HCT116 (cell line): ENCODE data around the gene HCRTR1. TPM values are rescaled to one million over a fixed set of nuclear protein-coding genes. Genes with fewer than 3 reads are reported as not detected.

Source experiments
- ATAC-seq: fragments of 200-7000 bp; cut with Tn5 transposase; 2 replicates; pipeline ENCODE4 v1.9.1; 2020; ENCODE audit warnings: mild to moderate bottlenecking, moderate library complexity
- BruUV-seq: library from RNA; stranded (reverse); fragments of 400-500 nt; replicated peaks from 2 replicates; lab custom pipeline; 2021; lab: Mats Ljungman, UMichigan
- CTCF ChIA-PET: fragments of 300-600 bp; sonication (Branson Sonifier 250); formaldehyde crosslinking; loops from one replicate; lab custom pipeline; 2021; ENCODE audit warnings: antibody characterized with exemption; lab: Charles Lee
- POLR2A ChIA-PET: fragments of 300-600, 350-600 bp; sonication (Branson Sonifier 250); formaldehyde crosslinking; loops from one replicate; lab custom pipeline; 2021; ENCODE audit warnings: antibody characterized with exemption; lab: Charles Lee
- RAD21 ChIA-PET, 2 experiments: fragments of 300-600 bp; sonication (Branson Sonifier 250); formaldehyde crosslinking; loops; one replicate each; lab custom pipeline; 2023; ENCODE audit warnings: low total read pairs in 2 of 2; ENCODE audit not compliant: uncharacterized antibody in 2 of 2, unreplicated experiment in 2 of 2, low non-redundant PET in 1 of 2; lab: Charles Lee
- DNase-seq: peaks from one replicate; pipeline ENCODE4 v3.0.0-alpha.2; 2010; ENCODE audit warnings: low read depth, low spot score
- H2AFZ ChIP-seq: fragments of 200-600 bp; shearing (Covaris generic), sonication (generic); 2 replicates; pipeline ENCODE4 v1.6.1; 2017; ENCODE audit warnings: low read depth, mixed run types, mixed read lengths, antibody characterized with exemption, low read length; ENCODE audit not compliant: poor library complexity, severe bottlenecking
- H3K27ac ChIP-seq: 2 replicates; pipeline ENCODE4 v1.5.1; 2012; ENCODE audit warnings: low read depth, low read length
- H3K27me3 ChIP-seq: fragments of 200-600 bp; sonication (generic); 2 replicates; pipeline ENCODE4 v1.6.1; 2016; ENCODE audit warnings: mixed run types, low read length, mixed read lengths; ENCODE audit not compliant: insufficient read depth
- H3K36me3 ChIP-seq, 2 experiments: fragments of 200-500 bp in 1 of 2; fragments of 200-600 bp in 1 of 2; sonication (Bioruptor generic) in 1 of 2; sonication (generic) in 1 of 2; 2 replicates each; pipeline versions ENCODE4 v1.5.1 to v1.6.1; 2014 to 2016; ENCODE audit warnings: low read length in 2 of 2, inconsistent platforms in 1 of 2, mixed read lengths in 1 of 2, mixed run types in 1 of 2; ENCODE audit not compliant: insufficient read depth in 2 of 2, control insufficient read depth in 1 of 2
- H3K4me1 ChIP-seq, 2 experiments: fragments of 200-600 bp in 1 of 2; sonication (generic) in 1 of 2; 2 replicates each; pipeline versions ENCODE4 v1.5.1 to v1.6.1; 2012 to 2017; ENCODE audit warnings: low read length in 2 of 2, inconsistent platforms in 1 of 2, mild to moderate bottlenecking in 1 of 2, mixed read lengths in 1 of 2, mixed run types in 1 of 2, moderate library complexity in 1 of 2; ENCODE audit not compliant: insufficient read depth in 2 of 2, control insufficient read depth in 1 of 2
- H3K4me2 ChIP-seq: fragments of 200-600 bp; sonication (generic); 2 replicates; pipeline ENCODE4 v1.6.1; 2017; ENCODE audit warnings: mixed run types, low read length, mixed read lengths
- H3K4me3 ChIP-seq, 2 experiments: fragments of 200-600 bp in 1 of 2; sonication (generic) in 1 of 2; replicated peaks in 1 of 2; 2 replicates each; pipeline ENCODE4 v1.5.1; 2011 to 2016; ENCODE audit warnings: low read length in 2 of 2, control low read depth in 1 of 2, low read depth in 1 of 2, mild to moderate bottlenecking in 1 of 2, mixed read lengths in 1 of 2, mixed run types in 1 of 2
- H3K79me2 ChIP-seq: fragments of 200-600 bp; sonication (generic); 2 replicates; pipeline ENCODE4 v1.6.1; 2017; ENCODE audit warnings: mild to moderate bottlenecking, mixed run types, low read length, moderate library complexity, mixed read lengths; ENCODE audit not compliant: insufficient read depth
- H3K9ac ChIP-seq: fragments of 200-600 bp; sonication (generic); 2 replicates; pipeline ENCODE4 v1.6.1; 2016; ENCODE audit warnings: low read length, mixed read lengths
- H3K9me2 ChIP-seq: fragments of 200-600 bp; sonication (generic), shearing (Covaris generic); 2 replicates; pipeline ENCODE4 v1.6.1; 2017; ENCODE audit warnings: mixed run types, mild to moderate bottlenecking, moderate library complexity; ENCODE audit not compliant: insufficient read depth
- H3K9me3 ChIP-seq, 2 experiments: fragments of 200-500 bp in 1 of 2; fragments of 200-600 bp in 1 of 2; sonication (Bioruptor generic) in 1 of 2; sonication (generic) in 1 of 2; 2 replicates each; pipeline ENCODE4 v1.6.1; 2014 to 2017; ENCODE audit warnings: low read length in 2 of 2, mixed read lengths in 2 of 2, inconsistent platforms in 1 of 2, low read depth in 1 of 2, mild to moderate bottlenecking in 1 of 2, mixed run types in 1 of 2, moderate library complexity in 1 of 2; ENCODE audit not compliant: control insufficient read depth in 1 of 2, insufficient read depth in 1 of 2
- H4K20me1 ChIP-seq: fragments of 200-600 bp; sonication (generic), shearing (Covaris generic); 2 replicates; pipeline ENCODE4 v1.6.1; 2017; ENCODE audit warnings: mixed run types, mild to moderate bottlenecking, moderate library complexity; ENCODE audit not compliant: insufficient read depth
- CBX3 ChIP-seq: IDR thresholded peaks from 2 replicates; pipeline ENCODE4 v1.6.1; 2012; ENCODE audit warnings: low read depth
- CEBPB ChIP-seq: IDR thresholded peaks from 2 replicates; pipeline ENCODE4 v1.6.1; 2012; ENCODE audit warnings: low read depth
- CTCF ChIP-seq, 3 experiments: fragments of 200-600 bp in 1 of 3; sonication (generic) in 1 of 3; IDR thresholded peaks in 2 of 3; conservative IDR thresholded peaks in 1 of 3; 2 replicates each; pipeline ENCODE4 v1.5.1; 2012 to 2017; ENCODE audit warnings: low read depth in 2 of 3, low read length in 2 of 3, antibody characterized with exemption in 1 of 3, borderline replicate concordance in 1 of 3, control low read depth in 1 of 3, mild to moderate bottlenecking in 1 of 3, mixed read lengths in 1 of 3, mixed run types in 1 of 3, moderate library complexity in 1 of 3; ENCODE audit not compliant: insufficient read depth in 1 of 3
- EGR1 ChIP-seq: IDR thresholded peaks from 2 replicates; pipeline ENCODE4 v1.6.1; 2012; ENCODE audit warnings: low read depth
- ELF1 ChIP-seq: IDR thresholded peaks from 2 replicates; pipeline ENCODE4 v1.6.1; 2012; ENCODE audit warnings: low read depth, borderline replicate concordance
- EZH2 ChIP-seq: fragments of 200-600 bp; sonication (generic); IDR thresholded peaks from 2 replicates; pipeline ENCODE4 v1.6.1; 2017; ENCODE audit warnings: antibody characterized with exemption, mixed run types
- EZH2phosphoT487 ChIP-seq: fragments of 200-600 bp; IDR thresholded peaks from 2 replicates; pipeline ENCODE4 v1.6.1; 2018; ENCODE audit warnings: antibody characterized with exemption, borderline replicate concordance
- POLR2A ChIP-seq: IDR thresholded peaks from 2 replicates; pipeline ENCODE4 v1.7.0; 2011; ENCODE audit warnings: borderline replicate concordance; ENCODE audit not compliant: insufficient read depth, insufficient read length; ENCODE audit errors: extremely low read depth
- POLR2AphosphoS5 ChIP-seq: IDR thresholded peaks from 2 replicates; pipeline ENCODE4 v1.6.1; 2011; ENCODE audit warnings: mild to moderate bottlenecking, low read depth, low read length, moderate library complexity
- REST ChIP-seq: IDR thresholded peaks from 2 replicates; pipeline ENCODE4 v1.6.1; 2012; ENCODE audit warnings: low read depth
- SIN3A ChIP-seq: IDR thresholded peaks from 2 replicates; pipeline ENCODE4 v1.6.1; 2012; ENCODE audit warnings: low read depth
- SP1 ChIP-seq: IDR thresholded peaks from 2 replicates; pipeline ENCODE4 v1.6.1; 2012; ENCODE audit warnings: low read depth
- SRF ChIP-seq: IDR thresholded peaks from 2 replicates; pipeline ENCODE4 v1.6.1; 2012; ENCODE audit warnings: low read depth
- TCF7L2 ChIP-seq: IDR thresholded peaks from 2 replicates; pipeline ENCODE4 v1.7.0; 2011; ENCODE audit warnings: borderline replicate concordance, inconsistent platforms; ENCODE audit not compliant: insufficient read depth, insufficient read length; ENCODE audit errors: extremely low read depth
- YY1 ChIP-seq: IDR thresholded peaks from 2 replicates; pipeline ENCODE4 v1.6.1; 2011; ENCODE audit warnings: low read length, low read depth, moderate library complexity, mild to moderate bottlenecking; ENCODE audit not compliant: insufficient replicate concordance; ENCODE audit errors: extremely low read depth
- ZBTB33 ChIP-seq: IDR thresholded peaks from 2 replicates; pipeline ENCODE4 v1.6.1; 2011; ENCODE audit warnings: mild to moderate bottlenecking, low read length, moderate library complexity; ENCODE audit not compliant: insufficient replicate concordance; ENCODE audit errors: extremely low read depth
- ZFX ChIP-seq: fragments of 450-650 bp; IDR thresholded peaks from 2 replicates; pipeline ENCODE4 v1.6.1; 2017
- ZNF274 ChIP-seq: fragments of 200-500 bp; sonication (Bioruptor generic); IDR thresholded peaks from 2 replicates; pipeline ENCODE4 v1.6.1; 2014; ENCODE audit warnings: mild to moderate bottlenecking, low read depth, low read length, inconsistent platforms
- intact Hi-C: fragments of 100-400 bp; cut with micrococcal nuclease; formaldehyde crosslinking; loops from 2 replicates; pipeline ENCODE4 v1.10.0; 2022
- total RNA-seq: library from RNA; stranded (reverse); gene quantifications from one replicate; pipeline ENCODE4 v1.2.1, GENCODE V29; 2021; ENCODE audit not compliant: unreplicated experiment
- TF ChIP-seq, protein P1 (sequence below): IDR thresholded peaks from 2 replicates; pipeline ENCODE4 v1.6.1; 2012
- TF ChIP-seq, protein P2 (sequence below): IDR thresholded peaks from 2 replicates; pipeline ENCODE4 v1.6.1; 2012

Gene HCRTR1
- total RNA-seq, 1 experiment from 2014 or later = not detected

GRCh38 chr1:31598980-31599379 lies 18.5 kb upstream of the HCRTR1 start:
- TF ChIP-seq SIN3A (no peak), CTCF (IDR thresholded peaks at IDR 0.05 in 2 of 3, conservative IDR thresholded peaks at IDR 0.05 in 1 of 3; ENCODE audit: borderline replicate concordance in 1 of 3, insufficient read depth in 1 of 3, low read depth in 2 of 3, low read length in 2 of 3) (no peak), POLR2A (no peak), SRF (no peak), ELF1 (no peak), ZBTB33 (no peak), TCF7L2 (no peak), REST (no peak), CEBPB (no peak), YY1 (no peak), CBX3 (no peak), EZH2 (no peak), EZH2phosphoT487 (no peak), SP1 (no peak), ZFX (no peak), ZNF274 (no peak), EGR1 (no peak), POLR2AphosphoS5 (no peak)
- TF ChIP-seq, protein P1, sequence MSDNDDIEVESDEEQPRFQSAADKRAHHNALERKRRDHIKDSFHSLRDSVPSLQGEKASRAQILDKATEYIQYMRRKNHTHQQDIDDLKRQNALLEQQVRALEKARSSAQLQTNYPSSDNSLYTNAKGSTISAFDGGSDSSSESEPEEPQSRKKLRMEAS = no peak
- TF ChIP-seq, protein P2, sequence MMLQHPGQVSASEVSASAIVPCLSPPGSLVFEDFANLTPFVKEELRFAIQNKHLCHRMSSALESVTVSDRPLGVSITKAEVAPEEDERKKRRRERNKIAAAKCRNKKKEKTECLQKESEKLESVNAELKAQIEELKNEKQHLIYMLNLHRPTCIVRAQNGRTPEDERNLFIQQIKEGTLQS = no peak
- ChIA-PET CTCF (no interaction called here), POLR2A (no interaction called here), RAD21 (no interaction called here)
- Histone ChIP-seq H3K9me2 (no peaks in the 10 kb centered on the region), H4K20me1 (no peaks in the 10 kb centered on the region), H3K79me2 (no peaks in the 10 kb centered on the region), H3K4me1 (peaks cover 3 to 4% of the 10 kb centered on the region in 2 experiments; a peak in 2 of 4 replicates), H2AFZ (no peak overlapping the region), H3K4me2 (no peak overlapping the region), H3K27me3 (no peaks in the 10 kb centered on the region), H3K27ac (no peak overlapping the region), H3K9ac (no peak overlapping the region), H3K9me3 (no peaks in the 10 kb centered on the region), H3K36me3 (no peaks in the 10 kb centered on the region), H3K4me3 (no peak overlapping the region)
- BruUV-seq = no TSS peak
- no peak for DNase-seq
- intact Hi-C loops = no loop called here
- no peak for ATAC-seq
